ENCODE data around the gene SLC46A2.

Gene SLC46A2

DNA sequence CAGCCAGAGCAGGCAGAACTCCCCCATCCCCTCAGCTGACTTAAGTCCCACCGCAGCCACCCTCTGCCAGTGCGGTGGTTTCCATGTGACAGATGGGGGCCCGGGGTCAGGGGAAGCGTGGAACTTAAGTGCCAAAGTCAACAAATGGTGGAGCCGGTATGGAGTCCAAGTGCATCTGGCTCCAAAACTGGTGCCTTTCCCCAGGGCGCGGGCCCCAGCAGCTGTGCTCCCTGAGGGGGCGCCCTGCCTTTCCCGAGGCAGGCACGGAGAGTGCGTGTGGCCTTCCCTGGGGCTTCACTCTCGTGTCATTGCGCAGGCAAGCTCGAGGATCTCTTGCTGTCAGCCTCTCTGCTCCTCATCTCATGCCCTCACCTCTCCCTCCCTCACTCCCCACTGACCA, 33.8 kb downstream of the SLC46A2 start:
- DNase-seq: no peak

DNA sequence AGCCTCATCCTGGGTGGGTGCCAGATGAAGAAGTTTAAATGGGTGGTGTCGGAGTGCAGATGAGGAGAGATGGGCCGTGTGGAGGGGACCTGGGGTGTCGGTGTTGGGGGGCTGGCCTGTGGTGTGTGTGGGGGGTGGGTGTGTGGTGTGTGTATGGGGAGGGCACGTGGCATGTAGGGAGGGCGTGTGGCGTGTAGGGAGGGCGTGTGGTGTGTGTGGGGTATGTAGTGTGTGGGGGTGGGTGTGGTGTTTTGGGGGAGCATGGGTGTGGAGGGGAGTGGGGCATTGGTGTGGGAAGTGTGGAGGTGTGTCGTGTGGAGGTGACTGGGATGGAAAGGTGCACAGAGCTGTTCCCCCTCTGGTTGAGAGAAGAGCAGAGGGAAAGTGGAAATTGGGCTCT, 34.5 kb downstream of the SLC46A2 start:
- DNase-seq: no peak

DNA sequence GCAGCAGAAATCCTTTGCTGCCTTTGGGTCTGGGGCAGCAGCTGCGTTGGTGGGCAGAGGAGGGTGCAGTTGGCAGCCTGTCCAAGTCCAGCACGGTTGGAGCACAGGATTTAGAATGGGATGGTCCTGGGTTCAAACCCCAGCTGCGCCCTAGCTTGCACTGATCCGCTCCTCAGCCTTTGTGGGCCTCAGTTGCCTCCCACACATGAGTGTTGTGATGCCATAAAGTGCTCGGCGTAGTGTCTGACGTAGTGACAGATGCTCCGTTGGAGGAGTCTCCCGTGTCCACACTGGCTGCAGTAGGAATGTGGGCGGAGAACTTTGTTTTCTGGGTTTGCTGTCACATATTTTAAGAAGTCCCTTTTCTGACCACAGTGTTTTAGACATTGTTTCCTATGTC, 36.0 kb downstream of the SLC46A2 start:
- DNase-seq: no peak

DNA sequence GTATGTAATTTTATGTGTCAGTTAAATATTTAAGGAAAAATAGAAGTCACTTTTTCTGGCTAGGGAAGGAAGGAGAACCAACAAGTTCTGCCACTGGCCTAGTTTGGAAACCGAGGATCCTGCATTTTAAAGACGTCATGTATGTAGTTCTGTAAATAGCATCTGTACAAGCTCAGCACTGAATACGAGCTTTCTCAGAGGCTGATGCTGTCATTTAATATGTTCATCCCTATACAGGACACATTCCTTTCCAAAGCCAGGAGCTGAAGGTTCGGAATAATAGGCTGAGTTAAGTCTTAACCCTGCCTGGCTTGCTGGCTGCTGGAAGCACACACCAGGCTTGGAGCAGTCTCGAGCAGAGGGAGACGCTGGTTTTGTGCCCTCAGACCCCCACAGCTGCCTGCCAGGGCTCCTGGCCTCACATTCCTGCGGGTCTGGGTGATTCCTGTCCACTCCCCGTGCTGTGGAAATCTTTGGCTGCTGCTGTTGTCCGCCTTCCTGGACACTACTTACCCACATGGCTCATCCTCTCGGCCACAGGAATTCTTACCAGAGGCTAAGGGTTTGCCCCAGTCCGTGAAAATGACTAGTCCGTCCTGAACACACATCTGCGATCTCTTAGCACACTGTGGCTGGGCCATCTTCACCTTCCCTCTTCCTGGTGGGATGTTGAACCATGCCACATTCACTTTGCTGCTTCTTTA, 36.6 kb downstream of the SLC46A2 start:
- no peak for DNase-seq

DNA sequence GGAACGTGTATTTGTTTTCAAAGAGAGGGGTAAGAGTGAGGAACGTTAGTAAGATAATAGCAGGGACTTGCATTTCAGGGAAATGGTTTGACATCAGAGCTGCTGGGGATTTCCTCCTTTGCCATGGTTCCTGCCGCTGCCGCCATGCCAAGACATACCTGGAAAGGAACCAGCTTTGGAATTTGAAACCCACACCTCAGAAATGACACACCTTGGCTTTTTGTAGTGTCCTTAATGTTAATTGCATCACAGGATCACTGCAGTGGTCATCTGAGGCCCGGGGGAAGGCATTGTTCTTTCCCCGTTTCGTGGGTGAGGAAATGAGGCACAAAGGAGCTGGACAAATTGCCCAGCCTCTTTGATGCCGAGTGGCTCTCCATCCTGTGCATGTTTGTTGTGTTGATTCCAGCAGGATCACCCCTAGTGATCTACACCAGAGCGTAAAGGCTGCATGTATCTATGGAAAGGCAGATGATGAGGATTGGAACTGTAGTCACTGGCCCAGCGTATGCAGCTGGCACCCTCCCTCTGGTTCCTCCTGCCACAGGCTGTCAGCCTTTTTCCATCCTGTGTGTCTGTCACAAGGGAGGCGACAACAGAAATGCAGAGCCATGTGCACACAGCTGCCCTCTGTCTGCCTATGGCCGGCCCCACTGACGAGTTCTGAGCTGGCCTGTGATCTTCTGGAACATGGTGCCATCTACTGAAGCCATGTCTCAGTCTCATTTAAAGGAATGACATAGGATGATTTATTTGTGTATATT, 37.8 kb downstream of the SLC46A2 start:
- peak; percentile 53 for DNase-seq

DNA sequence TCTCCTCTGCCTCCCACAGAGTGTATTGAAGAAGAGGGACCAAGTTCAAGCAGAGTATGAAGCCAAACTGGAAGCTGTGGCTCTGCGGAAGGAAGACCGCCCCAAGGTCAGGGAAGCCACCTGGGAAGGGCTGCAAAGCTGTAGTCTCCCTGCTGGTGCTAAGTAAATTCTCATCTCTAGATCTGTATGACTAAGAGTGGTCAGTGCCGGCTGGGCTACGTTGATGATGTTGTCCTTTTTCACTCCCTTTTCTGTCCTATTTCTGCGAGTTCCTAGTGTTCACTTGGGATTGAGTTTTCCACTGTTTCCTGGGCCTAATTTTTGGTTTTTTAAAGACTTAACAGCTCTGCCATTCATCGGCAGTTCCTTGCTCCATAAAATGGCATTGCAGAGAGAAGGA, 39.8 kb downstream of the SLC46A2 start:
- no peak for DNase-seq

DNA sequence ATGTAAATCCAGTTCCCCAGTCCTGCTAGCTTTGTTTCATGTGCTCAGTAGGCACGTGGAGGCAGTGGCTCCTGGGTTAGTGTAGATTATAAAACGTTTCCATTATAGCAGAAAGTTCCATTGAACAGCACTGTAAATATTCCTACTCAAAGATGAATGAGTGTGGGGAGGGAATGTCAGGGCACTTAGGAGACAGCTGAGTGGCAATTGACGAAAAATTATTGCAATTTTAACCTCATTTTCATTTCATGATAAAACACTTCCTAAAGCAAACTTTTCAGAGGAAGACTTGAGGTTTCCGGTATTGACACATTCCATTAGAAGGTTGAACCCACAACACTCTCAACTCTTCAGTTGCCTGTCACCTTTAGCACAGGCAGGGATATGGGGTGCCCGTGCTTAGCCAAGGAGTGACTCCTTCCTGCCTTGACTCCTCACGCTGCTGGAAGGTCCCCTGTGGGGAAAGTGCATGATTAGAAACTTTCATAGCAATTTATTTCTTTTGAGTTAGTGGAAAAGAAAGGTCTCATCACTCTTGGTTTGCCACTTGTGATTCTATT, 41.2 kb downstream of the SLC46A2 start:
- peak; percentile 47 for DNase-seq

DNA sequence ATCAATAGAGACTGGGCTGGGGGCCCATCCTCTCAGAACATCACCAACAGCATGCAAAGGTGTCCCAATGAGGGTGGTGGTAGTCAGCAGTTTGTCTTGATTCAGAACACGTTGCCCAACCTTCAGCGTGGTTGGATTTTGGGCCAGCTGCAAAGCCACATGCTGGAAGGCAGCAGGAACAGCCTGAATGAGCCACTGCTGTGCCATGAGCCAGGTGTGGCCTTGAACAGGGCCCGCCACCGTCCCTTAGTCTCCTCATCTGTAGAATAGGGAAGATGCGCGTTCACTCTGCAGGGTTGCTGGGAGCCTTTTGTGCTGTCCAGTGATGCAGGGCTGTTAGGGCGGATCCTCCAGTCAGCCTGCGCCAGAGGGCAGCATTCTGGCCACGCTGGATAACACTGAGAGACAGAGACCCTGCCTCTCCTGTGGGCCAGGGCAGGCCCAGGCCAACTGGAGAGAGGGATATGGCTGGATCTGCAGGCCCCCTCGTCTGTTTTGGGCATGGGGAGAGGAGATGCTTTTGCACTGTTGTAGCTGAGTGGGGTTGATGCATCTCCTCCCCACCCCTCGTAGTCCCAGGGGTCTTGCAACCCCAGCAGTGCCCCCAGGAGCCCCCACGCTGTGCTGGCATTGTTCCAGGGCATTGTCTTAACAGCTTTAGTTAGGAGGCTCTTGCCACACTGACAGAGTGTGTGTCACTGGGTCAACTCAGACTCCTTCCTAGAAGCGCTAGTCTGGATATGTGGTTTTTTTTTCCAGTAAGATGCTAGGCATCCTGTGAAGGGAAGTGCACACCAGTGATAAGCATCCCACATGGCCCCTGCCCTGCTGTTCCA, 42.1 kb downstream of the SLC46A2 start:
- peak; percentile 82 for DNase-seq

DNA sequence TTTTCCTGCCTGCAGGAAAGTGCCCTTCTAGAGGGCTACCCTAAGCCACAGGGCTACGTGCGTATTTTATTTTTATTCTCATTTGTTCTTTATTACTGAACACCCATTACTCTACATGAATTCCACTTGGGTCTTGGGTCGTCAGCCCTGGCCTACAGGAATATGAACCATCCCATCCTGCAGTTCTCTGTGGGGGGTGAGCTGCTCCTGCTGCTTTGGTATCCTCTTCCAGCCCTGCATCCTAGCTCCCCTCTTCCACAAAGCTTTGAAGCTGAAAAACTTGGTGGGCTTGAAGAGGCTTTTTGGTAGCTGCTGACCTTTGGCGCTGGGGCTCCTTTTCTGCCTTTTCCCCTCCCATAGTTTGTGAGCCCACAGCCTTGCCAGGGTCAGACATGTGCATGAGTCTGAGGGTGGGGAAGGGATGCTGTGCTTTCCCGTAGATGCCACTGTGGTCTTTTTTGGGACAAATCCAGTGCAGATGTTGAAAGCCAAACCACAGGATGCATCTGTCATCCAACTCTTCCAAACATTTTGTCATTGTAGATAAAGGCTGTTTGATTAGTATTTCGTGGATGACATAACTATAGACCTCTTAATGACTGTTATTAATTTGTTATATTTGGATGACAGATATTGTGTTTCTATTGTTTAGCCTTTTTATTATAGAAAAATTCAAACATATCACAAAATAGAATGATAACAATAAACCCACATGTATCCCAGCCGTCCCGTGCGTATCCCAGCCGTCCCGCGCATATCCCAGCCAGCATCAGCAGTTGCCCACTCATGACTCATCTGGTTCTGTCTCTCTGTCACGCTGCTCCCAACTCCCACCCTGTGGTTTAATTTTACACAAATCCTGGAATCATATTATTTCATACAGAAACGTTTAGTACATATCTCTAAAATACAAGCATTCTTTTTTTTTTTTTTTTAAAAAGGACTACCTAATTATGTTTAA, 43.9 kb downstream of the SLC46A2 start:
- DNase-seq: no peak

DNA sequence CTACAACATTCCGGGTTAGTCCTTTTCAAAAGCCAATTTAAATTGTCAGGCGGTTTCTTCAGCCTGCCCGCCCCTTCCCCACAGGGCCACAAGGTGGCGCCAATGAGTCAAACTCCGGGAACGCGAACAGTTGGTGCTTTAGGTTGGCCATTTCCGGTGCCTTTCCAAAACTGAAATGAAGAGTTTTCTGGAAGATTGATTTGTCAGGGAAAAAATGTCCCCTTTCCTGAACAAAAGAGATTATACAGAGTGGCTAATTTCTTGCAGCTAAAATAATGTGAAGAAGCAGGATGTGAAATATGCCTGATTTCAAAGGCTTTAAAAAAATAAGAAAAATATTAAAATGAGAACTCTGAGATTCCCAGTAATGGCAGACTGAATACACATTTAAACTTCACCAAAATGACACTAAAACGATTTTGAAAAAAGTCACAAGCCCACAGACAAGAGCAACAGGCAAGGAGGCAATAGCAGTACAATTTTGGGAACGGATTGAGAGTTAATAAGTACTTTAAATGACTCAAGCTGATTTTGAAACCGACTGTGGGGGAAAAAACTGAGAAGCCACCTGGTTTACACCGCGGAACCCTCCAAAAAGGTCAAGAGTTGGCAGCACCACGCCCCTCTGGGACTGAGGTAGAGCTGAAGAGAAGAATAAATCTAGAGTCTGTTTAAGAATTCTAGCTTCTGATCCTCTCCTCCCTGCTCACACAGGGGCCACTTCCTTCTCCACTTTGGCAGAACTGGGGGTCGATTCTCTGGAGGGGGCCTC, 45.7 kb downstream of the SLC46A2 start:
- peak; percentile 66 for DNase-seq

DNA sequence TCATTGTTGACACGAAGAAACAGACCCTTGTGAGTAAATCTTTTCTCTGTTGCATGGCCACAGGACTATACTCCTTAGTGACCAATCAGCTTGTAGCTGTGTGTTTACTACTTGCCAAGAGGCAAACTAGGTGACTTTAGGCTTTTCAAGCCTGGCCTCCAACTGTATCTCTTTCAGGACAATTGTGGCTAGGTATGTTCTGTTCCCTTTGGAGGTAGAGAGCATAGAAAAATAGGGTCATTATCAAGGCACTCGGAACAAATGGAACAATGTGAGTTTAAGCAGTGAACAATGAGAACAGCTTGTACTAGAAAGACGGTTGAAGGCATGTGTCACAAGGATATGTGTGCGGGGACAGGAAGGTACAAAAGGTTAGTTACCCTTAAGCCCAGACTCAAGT, 48.1 kb downstream of the SLC46A2 start:
- no peak for DNase-seq

DNA sequence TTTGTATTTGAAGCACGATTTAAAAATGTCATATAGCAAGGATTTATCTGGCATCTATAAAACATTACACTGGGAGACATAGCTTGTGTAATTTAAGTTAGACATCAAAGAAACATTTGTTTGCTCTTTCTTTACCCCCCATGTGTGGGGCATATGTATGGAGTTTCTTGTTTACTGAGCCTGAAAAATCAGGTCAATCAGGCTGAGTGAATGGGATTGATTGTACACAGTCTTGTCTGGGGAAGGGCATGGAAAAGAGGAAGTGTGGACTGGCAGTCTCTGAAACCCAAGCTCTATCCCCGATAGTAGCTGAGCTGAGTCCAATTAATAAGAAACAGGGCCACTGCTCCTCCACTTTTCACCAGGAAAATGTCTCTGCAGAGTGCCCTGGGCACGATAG, 49.4 kb downstream of the SLC46A2 start:
- peak; percentile 41 for DNase-seq

DNA sequence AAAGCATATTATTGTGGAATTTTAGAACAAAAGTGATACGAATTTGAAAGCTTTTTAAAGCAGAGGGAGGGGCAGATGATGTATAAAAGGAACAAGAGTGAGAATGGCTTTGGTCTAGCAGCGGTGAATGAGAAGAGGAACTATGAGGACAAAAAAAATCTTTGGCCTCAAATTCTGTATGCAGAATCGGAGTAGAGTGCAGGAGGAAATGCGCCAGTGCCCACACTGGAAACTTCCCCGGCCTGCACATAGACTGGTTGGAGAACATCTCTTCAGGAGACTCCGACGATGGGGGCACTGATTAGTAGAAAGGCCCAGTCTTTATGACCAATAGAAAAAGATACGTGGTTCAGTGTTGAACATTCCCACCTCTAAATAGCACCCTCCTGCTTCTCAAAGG, 51.3 kb downstream of the SLC46A2 start:
- DNase-seq: peak; percentile 85

DNA sequence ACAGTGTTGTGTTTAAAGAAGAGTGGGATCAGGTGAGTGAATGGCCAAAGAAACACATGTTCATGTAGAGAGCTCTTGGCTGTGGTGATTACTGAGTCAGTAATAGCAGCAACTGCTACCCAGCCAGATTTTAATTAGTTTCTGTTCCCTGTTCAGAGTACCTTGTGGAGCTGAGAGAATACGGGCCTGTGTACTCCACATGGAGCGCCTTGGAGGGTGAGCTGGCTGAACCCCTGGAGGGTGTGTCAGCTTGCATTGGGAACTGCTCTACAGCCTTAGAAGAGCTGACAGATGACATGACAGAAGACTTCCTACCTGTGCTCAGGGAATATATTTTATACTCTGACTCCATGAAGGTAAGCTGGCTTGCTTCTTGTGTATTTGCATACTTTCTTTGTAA, 52.3 kb downstream of the SLC46A2 start:
- no peak for DNase-seq

DNA sequence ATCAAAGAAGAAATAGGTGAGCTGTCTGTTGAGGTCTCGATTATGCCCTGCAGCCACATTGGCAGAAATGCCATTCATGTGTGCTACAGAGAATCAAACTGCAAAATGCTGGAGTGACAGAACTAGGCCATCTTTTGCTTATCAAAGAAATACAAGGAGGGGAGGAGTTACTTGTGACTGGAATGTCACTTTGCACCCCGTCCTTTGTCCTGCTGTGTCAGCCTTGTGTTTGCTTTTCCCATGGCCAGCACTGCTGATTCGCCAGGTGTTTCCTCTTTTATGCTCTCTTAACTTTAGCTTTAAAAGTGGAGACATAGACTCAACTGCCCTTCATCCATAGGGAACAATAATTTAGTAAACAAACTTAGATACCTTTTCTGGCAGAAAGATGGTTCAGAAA, 54.3 kb downstream of the SLC46A2 start:
- DNase-seq: no peak

DNA sequence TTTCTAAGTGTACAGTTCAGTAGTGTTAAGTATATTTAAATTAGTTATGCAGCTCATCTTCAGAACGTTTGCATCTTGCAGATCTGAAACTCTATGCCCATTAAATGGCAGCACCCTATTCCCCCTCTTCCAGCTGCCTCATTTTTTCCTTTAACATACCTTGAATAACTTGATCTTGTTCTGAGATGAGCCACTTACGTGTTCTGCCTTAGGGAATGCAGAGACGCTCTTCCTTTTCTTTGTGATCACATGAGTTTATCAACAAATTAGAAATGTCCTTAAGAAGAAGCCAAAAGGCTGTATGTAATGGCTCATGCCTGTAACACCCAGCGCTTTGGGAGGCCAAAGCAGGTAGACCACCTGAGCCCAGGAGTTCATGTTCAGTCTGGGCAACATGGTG, 57.6 kb downstream of the SLC46A2 start:
- DNase-seq: no peak

DNA sequence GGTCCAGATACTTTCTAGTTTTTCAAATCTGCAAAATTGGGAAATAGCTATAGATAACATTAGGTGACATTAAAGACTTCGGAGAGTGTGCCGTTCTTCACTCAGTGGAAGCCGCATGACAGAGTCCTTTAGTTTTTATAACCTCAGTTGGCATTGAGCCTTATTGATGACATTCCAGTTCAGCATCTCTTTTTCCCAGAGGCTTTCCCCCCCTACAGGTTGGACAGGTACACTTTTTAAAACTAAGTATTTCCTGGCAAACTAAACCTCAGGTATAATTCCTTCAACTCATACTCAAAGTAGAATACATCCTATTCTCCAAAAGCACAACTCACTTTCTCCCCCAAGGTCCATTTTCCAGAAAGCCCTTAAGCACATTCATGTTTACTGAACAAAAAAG, 58.7 kb downstream of the SLC46A2 start:
- no peak for DNase-seq

DNA sequence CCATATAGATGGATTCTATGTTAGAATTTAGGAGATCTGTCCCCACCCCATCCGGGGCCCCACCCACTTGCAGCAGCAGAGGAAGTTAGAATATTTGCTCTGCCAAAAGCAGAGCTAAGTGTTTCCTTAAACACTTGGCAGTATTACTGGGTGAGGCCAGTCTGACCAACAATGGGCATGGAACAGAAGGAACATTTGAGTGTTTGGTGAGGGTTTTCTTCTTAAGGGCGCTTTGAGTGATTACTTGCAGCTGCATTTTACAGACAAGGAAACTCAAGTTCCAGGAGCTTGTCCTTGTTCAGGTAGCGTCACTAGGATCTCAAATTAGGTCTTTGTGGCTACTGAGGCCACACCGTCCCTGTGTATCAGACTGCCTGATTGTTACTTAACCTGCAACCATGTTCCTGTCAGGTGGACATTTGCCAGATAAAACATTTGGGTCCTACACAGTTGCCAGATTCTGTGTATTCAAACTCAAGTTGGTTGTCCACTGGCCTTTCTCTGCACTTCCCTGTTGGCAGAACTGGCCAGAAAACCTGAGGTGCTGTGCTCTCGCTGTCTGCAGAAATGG, 59.3 kb downstream of the SLC46A2 start:
- DNase-seq: peak; percentile 61

All from MV-4-11 (cell line).